SK-N-SH (cell line): ENCODE measurements around the gene METTL1. TPM values are rescaled to one million over a fixed set of nuclear protein-coding genes. Genes with fewer than 3 reads are reported as not detected.

Experiments used
- CTCF ChIA-PET: fragments of 300-600, 350-600 bp; formaldehyde crosslinking; extraction: SDS; loops from one replicate; lab custom pipeline; 2021; lab: Yijun Ruan, JAX
- POLR2A ChIA-PET: fragments of 350-600 bp; sonication (Branson Sonifier 250); formaldehyde crosslinking; extraction: SDS; loops from one replicate; lab custom pipeline; 2020; ENCODE audit warnings: antibody characterized with exemption, inconsistent platforms; lab: Yijun Ruan, JAX
- DNase-seq: peaks from one replicate; pipeline ENCODE4 v3.0.0; 2012
- H2AFZ ChIP-seq: fragments of 200-600 bp; sonication (generic); 2 replicates; pipeline ENCODE4 v1.8.1; 2016; ENCODE audit warnings: antibody characterized with exemption, mild to moderate bottlenecking, low read depth
- H3F3A ChIP-seq: fragments of 200-600 bp; sonication (generic); replicated peaks from 2 replicates; pipeline ENCODE3; 2016; ENCODE audit warnings: antibody characterized with exemption, mild to moderate bottlenecking; ENCODE audit not compliant: insufficient read depth
- H3K27ac ChIP-seq, 2 experiments: fragments of 200-500 bp in 1 of 2; fragments of 200-600 bp in 1 of 2; sonication (Bioruptor generic) in 1 of 2; sonication (generic), shearing (Covaris generic) in 1 of 2; 2 replicates each; pipeline versions ENCODE4 v1.5.1 to v1.6.1; 2014 to 2016; ENCODE audit warnings: low read depth in 2 of 2, inconsistent platforms in 1 of 2, low read length in 1 of 2, mild to moderate bottlenecking in 1 of 2, mixed read lengths in 1 of 2
- H3K27me3 ChIP-seq: fragments of 200-600 bp; sonication (generic), shearing (Covaris generic); 2 replicates; pipeline ENCODE4 v1.6.1; 2016; ENCODE audit warnings: mixed run types; ENCODE audit not compliant: insufficient read depth
- H3K36me3 ChIP-seq, 2 experiments: fragments of 200-500 bp in 1 of 2; fragments of 200-600 bp in 1 of 2; sonication (Bioruptor generic) in 1 of 2; sonication (generic) in 1 of 2; replicated peaks in 1 of 2; 2 replicates each; pipeline versions ENCODE3 to v1.5.1; 2014 to 2016; ENCODE audit warnings: low read length in 1 of 2, mild to moderate bottlenecking in 1 of 2; ENCODE audit not compliant: insufficient read depth in 2 of 2, control insufficient read depth in 1 of 2
- H3K4me1 ChIP-seq, 2 experiments: fragments of 200-500 bp in 1 of 2; fragments of 200-600 bp in 1 of 2; sonication (Bioruptor generic) in 1 of 2; sonication (generic), shearing (Covaris generic) in 1 of 2; 2 replicates each; pipeline versions ENCODE4 v1.5.1 to v1.6.1; 2014 to 2016; ENCODE audit warnings: low read depth in 1 of 2, low read length in 1 of 2, mixed run types in 1 of 2; ENCODE audit not compliant: insufficient read depth in 2 of 2, control insufficient read depth in 1 of 2
- H3K4me2 ChIP-seq: fragments of 200-600 bp; sonication (generic), shearing (Covaris generic); 2 replicates; pipeline ENCODE4 v1.6.1; 2017; ENCODE audit warnings: mixed run types
- H3K4me3 ChIP-seq, 2 experiments: fragments of 200-500 bp in 1 of 2; fragments of 200-600 bp in 1 of 2; sonication (Bioruptor generic) in 1 of 2; sonication (generic), shearing (Covaris generic) in 1 of 2; 2 replicates each; pipeline versions ENCODE4 v1.5.1 to v1.8.1; 2014 to 2016; ENCODE audit warnings: low read depth in 2 of 2, inconsistent platforms in 1 of 2, low read length in 1 of 2, mild to moderate bottlenecking in 1 of 2, mixed read lengths in 1 of 2, moderate library complexity in 1 of 2
- H3K79me2 ChIP-seq: fragments of 200-600 bp; sonication (generic); 2 replicates; pipeline ENCODE4 v1.8.1; 2017; ENCODE audit warnings: mild to moderate bottlenecking; ENCODE audit not compliant: insufficient read depth
- H3K9ac ChIP-seq: fragments of 200-600 bp; sonication (generic); 2 replicates; pipeline ENCODE4 v1.6.1; 2017; ENCODE audit warnings: mixed run types
- H3K9me2 ChIP-seq: fragments of 200-600 bp; sonication (generic); 2 replicates; pipeline ENCODE4 v1.6.1; 2017; ENCODE audit warnings: mixed run types
- H3K9me3 ChIP-seq: fragments of 200-600 bp; sonication (generic); 2 replicates; pipeline ENCODE4 v1.6.1; 2017; ENCODE audit warnings: mixed run types, mild to moderate bottlenecking, moderate library complexity
- H4K20me1 ChIP-seq: fragments of 200-600 bp; sonication (generic); 2 replicates; pipeline ENCODE4 v1.6.1; 2017; ENCODE audit warnings: mild to moderate bottlenecking, mixed run types; ENCODE audit not compliant: insufficient read depth
- EP300 ChIP-seq, 2 experiments: IDR thresholded peaks; 2 replicates each; pipeline versions ENCODE4 v1.4.0 to v1.6.1; 2012; ENCODE audit warnings: borderline replicate concordance in 1 of 2, low read depth in 1 of 2, low read length in 1 of 2
- EZH2phosphoT487 ChIP-seq: fragments of 200-600 bp; sonication (generic); IDR thresholded peaks from 2 replicates; pipeline ENCODE4 v1.6.1; 2017; ENCODE audit warnings: low read depth, mixed run types, mild to moderate bottlenecking, antibody characterized with exemption, moderate library complexity, borderline replicate concordance
- FOXM1 ChIP-seq: IDR thresholded peaks from 2 replicates; pipeline ENCODE4 v1.4.0; 2012; ENCODE audit warnings: low read depth, mild to moderate bottlenecking
- GABPA ChIP-seq: IDR thresholded peaks from 2 replicates; pipeline ENCODE4 v1.4.0; 2012; ENCODE audit warnings: low read depth, mild to moderate bottlenecking
- GATA2 ChIP-seq: sonication (generic); formaldehyde crosslinking; IDR thresholded peaks from 2 replicates; pipeline ENCODE4 v1.5.0; 2020; ENCODE audit warnings: mild to moderate bottlenecking, missing genetic modification reagents
- JUND ChIP-seq: IDR thresholded peaks from 2 replicates; pipeline ENCODE4 v1.4.0; 2012
- NRF1 ChIP-seq: IDR thresholded peaks from 2 replicates; pipeline ENCODE4 v1.6.1; 2012; ENCODE audit warnings: low read depth, mild to moderate bottlenecking, low read length
- POLR2AphosphoS5 ChIP-seq: IDR thresholded peaks from 2 replicates; pipeline ENCODE4 v1.6.1; 2012; ENCODE audit warnings: low read depth, low read length
- RAD21 ChIP-seq: IDR thresholded peaks from 2 replicates; pipeline ENCODE4 v1.6.1; 2012; ENCODE audit warnings: mild to moderate bottlenecking, low read length
- RCOR1 ChIP-seq: fragments of 150-350 bp; IDR thresholded peaks from 2 replicates; pipeline ENCODE4 v1.6.1; 2017; ENCODE audit warnings: antibody characterized with exemption, low read length
- SIN3A ChIP-seq: IDR thresholded peaks from 2 replicates; pipeline ENCODE4 v1.6.1; 2012; ENCODE audit warnings: low read depth, mild to moderate bottlenecking, low read length, moderate library complexity, borderline replicate concordance
- SMC3 ChIP-seq: IDR thresholded peaks from 2 replicates; pipeline ENCODE4 v1.6.1; 2012; ENCODE audit warnings: low read depth, low read length, improper control_type of control experiment
- TAF1 ChIP-seq: IDR thresholded peaks from 2 replicates; pipeline ENCODE4 v1.6.1; 2012; ENCODE audit warnings: low read depth, mild to moderate bottlenecking, low read length, moderate library complexity, borderline replicate concordance
- TCF12 ChIP-seq: IDR thresholded peaks from 2 replicates; pipeline ENCODE4 v1.4.0; 2012
- WGBS: methylation state at CpG from one replicate; pipeline ENCODE4 v1.1.6; 2017; ENCODE audit warnings: low lambda C conversion rate; 5-methylcytosine and 5-hydroxymethylcytosine counted together
- polyA plus RNA-seq, 3 experiments: library from polyadenylated mRNA; depleted of rRNA; stranded (reverse); fragments of >200 nt; gene quantifications; 2 replicates each; pipeline ENCODE4 v1.2.3, GENCODE V29; 2012
- TF ChIP-seq, protein P1 (sequence below): IDR thresholded peaks from 2 replicates; pipeline ENCODE4; 2012
- TF ChIP-seq, protein P2 (sequence below): fragments of 150-350 bp; IDR thresholded peaks from 2 replicates; pipeline ENCODE4 v1.6.1; 2017; ENCODE audit warnings: antibody characterized with exemption, low read length, low read depth, borderline replicate concordance
- TF ChIP-seq, protein P3 (sequence below): IDR thresholded peaks from 2 replicates; pipeline ENCODE4 v1.6.1; 2012; ENCODE audit warnings: mild to moderate bottlenecking, low read depth, low read length, moderate library complexity
- TF ChIP-seq, protein P4 (sequence below): fragments of 200-600 bp; sonication (generic); IDR thresholded peaks from 2 replicates; pipeline ENCODE4 v1.6.1; 2017; ENCODE audit warnings: antibody characterized with exemption, mild to moderate bottlenecking, moderate library complexity
- TF ChIP-seq, protein P5 (sequence below): IDR thresholded peaks from 2 replicates; pipeline ENCODE4 v1.4.0; 2012; ENCODE audit warnings: low read depth, borderline replicate concordance
- TF ChIP-seq, protein P6 (sequence below): IDR thresholded peaks from 2 replicates; pipeline ENCODE4 v1.4.0; 2012; ENCODE audit warnings: low read depth

Gene METTL1
- polyA plus RNA-seq, 1 of the 3 experiments (the other 2 are of a cell fraction), result 28.0 TPM

DNA sequence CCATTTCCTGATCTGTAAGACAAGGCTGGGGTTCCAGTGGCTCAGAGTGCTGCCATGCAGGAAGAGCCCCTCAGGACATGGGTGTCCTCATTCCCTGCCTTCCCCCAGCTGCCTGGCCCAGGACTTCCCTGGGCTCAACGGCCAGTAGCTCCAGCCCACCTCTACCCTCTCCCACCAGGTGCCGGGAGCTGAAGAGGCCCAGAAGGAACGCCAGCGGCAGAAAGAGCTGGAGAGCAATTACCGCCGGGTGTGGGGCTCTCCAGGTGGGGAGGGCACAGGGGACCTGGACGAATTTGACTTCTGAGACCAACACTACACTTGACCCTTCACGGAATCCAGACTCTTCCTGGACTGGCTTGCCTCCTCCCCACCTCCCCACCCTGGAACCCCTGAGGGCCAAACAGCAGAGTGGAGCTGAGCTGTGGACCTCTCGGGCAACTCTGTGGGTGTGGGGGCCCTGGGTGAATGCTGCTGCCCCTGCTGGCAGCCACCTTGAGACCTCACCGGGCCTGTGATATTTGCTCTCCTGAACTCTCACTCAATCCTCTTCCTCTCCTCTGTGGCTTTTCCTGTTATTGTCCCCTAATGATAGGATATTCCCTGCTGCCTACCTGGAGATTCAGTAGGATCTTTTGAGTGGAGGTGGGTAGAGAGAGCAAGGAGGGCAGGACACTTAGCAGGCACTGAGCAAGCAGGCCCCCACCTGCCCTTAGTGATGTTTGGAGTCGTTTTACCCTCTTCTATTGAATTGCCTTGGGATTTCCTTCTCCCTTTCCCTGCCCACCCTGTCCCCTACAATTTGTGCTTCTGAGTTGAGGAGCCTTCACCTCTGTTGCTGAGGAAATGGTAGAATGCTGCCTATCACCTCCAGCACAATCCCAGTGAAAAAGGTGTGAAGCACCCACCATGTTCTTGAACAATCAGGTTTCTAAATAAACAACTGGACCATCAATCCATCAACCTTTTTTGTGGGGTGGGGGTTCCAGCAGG lies 51.0 kb downstream of the METTL1 start:
- ChIA-PET POLR2A (interaction anchor here (1.2 kb wide), 1 partner anchor 11 kb away, joined by 3 read pairs; no protein-coding TSS in a partner anchor), CTCF (interaction anchor here (0.7 to 9.4 kb wide), 3 partner anchors 15 to 88 kb away, joined by 3 to 133 read pairs (median 4); partner anchors contain the start of genes AGAP2, B4GALNT1 and OS9)
- Histone ChIP-seq H3K4me3 (no peak overlapping the region), H3K79me2 (no peaks in the 10 kb centered on the region), H3K9me3 (no peaks in the 10 kb centered on the region), H3K9ac (no peak overlapping the region), H4K20me1 (no peaks in the 10 kb centered on the region), H3K36me3 (peaks cover under 1 to 43% of the 10 kb centered on the region in 2 experiments), H3K4me1 (peaks cover 0 to 3% of the 10 kb centered on the region in 2 experiments; a peak in 1 of 4 replicates), H2AFZ (no peak overlapping the region), H3K27ac (no peak overlapping the region), H3F3A (peaks cover 7% of the 10 kb centered on the region), H3K4me2 (no peak overlapping the region), H3K27me3 (no peaks in the 10 kb centered on the region), H3K9me2 (no peaks in the 10 kb centered on the region)
- DNase-seq, result no peak
- TF ChIP-seq FOXM1 (no peak), POLR2AphosphoS5 (no peak), JUND (no peak), RAD21 (no peak), EZH2phosphoT487 (no peak), GATA2 (CRISPR knock-in tag) (no peak), EP300 (IDR thresholded peaks at IDR 0.05; ENCODE audit: borderline replicate concordance in 1 of 2, low read depth in 1 of 2, low read length in 1 of 2) (no peak), NRF1 (no peak), TCF12 (no peak), GABPA (no peak), SIN3A (no peak), SMC3 (no peak), TAF1 (no peak), RCOR1 (no peak)
- TF ChIP-seq, protein P1, sequence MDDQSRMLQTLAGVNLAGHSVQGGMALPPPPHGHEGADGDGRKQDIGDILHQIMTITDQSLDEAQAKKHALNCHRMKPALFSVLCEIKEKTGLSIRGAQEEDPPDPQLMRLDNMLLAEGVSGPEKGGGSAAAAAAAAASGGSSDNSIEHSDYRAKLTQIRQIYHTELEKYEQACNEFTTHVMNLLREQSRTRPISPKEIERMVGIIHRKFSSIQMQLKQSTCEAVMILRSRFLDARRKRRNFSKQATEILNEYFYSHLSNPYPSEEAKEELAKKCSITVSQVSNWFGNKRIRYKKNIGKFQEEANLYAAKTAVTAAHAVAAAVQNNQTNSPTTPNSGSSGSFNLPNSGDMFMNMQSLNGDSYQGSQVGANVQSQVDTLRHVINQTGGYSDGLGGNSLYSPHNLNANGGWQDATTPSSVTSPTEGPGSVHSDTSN, result no peak
- TF ChIP-seq, protein P2, sequence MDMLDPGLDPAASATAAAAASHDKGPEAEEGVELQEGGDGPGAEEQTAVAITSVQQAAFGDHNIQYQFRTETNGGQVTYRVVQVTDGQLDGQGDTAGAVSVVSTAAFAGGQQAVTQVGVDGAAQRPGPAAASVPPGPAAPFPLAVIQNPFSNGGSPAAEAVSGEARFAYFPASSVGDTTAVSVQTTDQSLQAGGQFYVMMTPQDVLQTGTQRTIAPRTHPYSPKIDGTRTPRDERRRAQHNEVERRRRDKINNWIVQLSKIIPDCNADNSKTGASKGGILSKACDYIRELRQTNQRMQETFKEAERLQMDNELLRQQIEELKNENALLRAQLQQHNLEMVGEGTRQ, result no peak
- TF ChIP-seq, protein P3, sequence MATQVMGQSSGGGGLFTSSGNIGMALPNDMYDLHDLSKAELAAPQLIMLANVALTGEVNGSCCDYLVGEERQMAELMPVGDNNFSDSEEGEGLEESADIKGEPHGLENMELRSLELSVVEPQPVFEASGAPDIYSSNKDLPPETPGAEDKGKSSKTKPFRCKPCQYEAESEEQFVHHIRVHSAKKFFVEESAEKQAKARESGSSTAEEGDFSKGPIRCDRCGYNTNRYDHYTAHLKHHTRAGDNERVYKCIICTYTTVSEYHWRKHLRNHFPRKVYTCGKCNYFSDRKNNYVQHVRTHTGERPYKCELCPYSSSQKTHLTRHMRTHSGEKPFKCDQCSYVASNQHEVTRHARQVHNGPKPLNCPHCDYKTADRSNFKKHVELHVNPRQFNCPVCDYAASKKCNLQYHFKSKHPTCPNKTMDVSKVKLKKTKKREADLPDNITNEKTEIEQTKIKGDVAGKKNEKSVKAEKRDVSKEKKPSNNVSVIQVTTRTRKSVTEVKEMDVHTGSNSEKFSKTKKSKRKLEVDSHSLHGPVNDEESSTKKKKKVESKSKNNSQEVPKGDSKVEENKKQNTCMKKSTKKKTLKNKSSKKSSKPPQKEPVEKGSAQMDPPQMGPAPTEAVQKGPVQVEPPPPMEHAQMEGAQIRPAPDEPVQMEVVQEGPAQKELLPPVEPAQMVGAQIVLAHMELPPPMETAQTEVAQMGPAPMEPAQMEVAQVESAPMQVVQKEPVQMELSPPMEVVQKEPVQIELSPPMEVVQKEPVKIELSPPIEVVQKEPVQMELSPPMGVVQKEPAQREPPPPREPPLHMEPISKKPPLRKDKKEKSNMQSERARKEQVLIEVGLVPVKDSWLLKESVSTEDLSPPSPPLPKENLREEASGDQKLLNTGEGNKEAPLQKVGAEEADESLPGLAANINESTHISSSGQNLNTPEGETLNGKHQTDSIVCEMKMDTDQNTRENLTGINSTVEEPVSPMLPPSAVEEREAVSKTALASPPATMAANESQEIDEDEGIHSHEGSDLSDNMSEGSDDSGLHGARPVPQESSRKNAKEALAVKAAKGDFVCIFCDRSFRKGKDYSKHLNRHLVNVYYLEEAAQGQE, result no peak
- TF ChIP-seq, protein P4, sequence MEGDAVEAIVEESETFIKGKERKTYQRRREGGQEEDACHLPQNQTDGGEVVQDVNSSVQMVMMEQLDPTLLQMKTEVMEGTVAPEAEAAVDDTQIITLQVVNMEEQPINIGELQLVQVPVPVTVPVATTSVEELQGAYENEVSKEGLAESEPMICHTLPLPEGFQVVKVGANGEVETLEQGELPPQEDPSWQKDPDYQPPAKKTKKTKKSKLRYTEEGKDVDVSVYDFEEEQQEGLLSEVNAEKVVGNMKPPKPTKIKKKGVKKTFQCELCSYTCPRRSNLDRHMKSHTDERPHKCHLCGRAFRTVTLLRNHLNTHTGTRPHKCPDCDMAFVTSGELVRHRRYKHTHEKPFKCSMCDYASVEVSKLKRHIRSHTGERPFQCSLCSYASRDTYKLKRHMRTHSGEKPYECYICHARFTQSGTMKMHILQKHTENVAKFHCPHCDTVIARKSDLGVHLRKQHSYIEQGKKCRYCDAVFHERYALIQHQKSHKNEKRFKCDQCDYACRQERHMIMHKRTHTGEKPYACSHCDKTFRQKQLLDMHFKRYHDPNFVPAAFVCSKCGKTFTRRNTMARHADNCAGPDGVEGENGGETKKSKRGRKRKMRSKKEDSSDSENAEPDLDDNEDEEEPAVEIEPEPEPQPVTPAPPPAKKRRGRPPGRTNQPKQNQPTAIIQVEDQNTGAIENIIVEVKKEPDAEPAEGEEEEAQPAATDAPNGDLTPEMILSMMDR, result no peak
- TF ChIP-seq, protein P5, sequence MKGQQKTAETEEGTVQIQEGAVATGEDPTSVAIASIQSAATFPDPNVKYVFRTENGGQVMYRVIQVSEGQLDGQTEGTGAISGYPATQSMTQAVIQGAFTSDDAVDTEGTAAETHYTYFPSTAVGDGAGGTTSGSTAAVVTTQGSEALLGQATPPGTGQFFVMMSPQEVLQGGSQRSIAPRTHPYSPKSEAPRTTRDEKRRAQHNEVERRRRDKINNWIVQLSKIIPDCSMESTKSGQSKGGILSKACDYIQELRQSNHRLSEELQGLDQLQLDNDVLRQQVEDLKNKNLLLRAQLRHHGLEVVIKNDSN, result no peak
- TF ChIP-seq, protein P6, sequence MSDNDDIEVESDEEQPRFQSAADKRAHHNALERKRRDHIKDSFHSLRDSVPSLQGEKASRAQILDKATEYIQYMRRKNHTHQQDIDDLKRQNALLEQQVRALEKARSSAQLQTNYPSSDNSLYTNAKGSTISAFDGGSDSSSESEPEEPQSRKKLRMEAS, result no peak
- WGBS, result 86% methylated on average over 10 of the region's 11 CpGs
